ENCODE data around the gene TIGD6. TPM values are rescaled to one million over a fixed set of nuclear protein-coding genes. Genes with fewer than 3 reads are reported as not detected.

The TIGD6 gene
- total RNA-seq, 1 experiment from 2014 or later, result 2.1 TPM

DNA sequence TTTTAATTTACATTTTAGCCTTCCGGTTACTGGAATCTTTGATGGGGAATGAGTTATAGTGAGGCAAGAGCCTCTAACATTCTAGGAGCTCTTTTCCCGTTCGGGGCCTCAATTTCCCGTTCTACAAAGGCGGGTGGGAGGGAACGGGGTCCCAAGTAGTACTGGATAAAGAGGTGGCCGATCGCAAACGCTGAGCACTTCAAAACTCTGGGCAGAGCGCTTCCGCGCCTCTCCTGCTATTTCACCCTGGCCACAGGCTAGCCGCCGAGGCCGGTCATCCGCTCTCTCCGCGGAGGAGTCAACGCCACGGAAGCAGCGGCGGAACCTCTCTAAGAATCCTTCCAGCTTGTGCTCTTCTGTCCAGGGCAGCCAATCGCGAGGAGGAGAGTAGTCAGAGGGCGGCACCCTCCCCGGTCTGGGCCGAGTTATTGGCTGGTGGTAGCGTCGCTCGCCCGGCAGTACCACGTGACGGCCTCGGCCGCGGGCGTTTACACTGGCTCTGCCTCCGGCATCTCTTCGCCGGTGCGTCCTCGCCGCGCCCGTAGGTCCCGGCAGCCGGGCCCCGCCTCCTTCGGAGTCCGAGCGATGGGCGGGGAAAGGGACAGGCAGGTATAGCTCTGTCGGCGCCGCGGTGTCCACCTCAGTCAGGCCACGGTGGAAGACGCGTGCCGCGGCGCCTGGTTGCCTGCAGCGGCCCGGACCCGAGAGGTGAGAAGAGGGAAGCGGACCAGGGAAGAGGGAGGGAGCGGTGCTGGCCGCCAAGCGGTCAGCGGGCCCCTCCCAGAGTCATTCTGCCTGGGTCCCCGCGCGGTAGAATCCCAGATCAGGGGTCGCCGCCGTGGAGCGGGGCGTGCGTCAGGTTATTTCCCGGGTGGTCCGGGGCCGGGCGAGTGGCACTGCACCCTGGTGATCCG lies 39.9 kb downstream of the TIGD6 start, which contains the start of gene SLC26A2:
Gene SLC26A2 (plus strand): TSS at position 487 of the 914 bp plus-strand sequence. CDS start 16,895 bp downstream, outside the sequence.
- Histone ChIP-seq H3K9ac (ENCODE audit: low read length) (peak within 1 kb of the TSS; percentile 73), H3K4me2 (ENCODE audit: low read length) (peak within 1 kb of the TSS; percentile 97), H2AFZ (ENCODE audit: low read depth, low read length, poor library complexity, severe bottlenecking) (peak within 1 kb of the TSS; percentile 69), H3K9me3 (ENCODE audit: control insufficient read depth in 1 of 2, insufficient read depth in 1 of 2, low read depth in 1 of 2, low read length in 2 of 2) (no peaks in the 10 kb centered on the region), H3K79me2 (ENCODE audit: insufficient read depth, low read length) (0 out of 2 replicates have a peak, but pooled peaks cover 2% of the 10 kb centered on the region), H3K4me1 (ENCODE audit: control insufficient read depth in 1 of 2, insufficient read depth in 2 of 2, low read length in 2 of 2) (peaks cover 8 to 27% of the 10 kb centered on the region in 2 experiments), H4K20me1 (ENCODE audit: insufficient read depth) (no peaks in the 10 kb centered on the region), H3K36me3 (ENCODE audit: control insufficient read depth in 1 of 2, insufficient read depth in 2 of 2, low read length in 2 of 2) (no peaks in the 10 kb centered on the region), H3K27me3 (ENCODE audit: insufficient read depth, low read length) (no peaks in the 10 kb centered on the region), H3K9me2 (ENCODE audit: insufficient read depth) (no peaks in the 10 kb centered on the region), H3K27ac (ENCODE audit: low read depth, low read length) (peak within 1 kb of the TSS; percentile 52), H3K4me3 (replicated peaks in 1 of 2; ENCODE audit: low read depth in 1 of 2, low read length in 2 of 2) (peak within 1 kb of the TSS; percentile 74)
- RAD21 ChIA-PET (ENCODE audit: low non-redundant PET in 1 of 2, low total read pairs in 2 of 2, uncharacterized antibody in 2 of 2, unreplicated experiment in 2 of 2), result interaction anchor here (0.7 to 1.3 kb wide), 4 partner anchors 30 to 293 kb away, joined by 3 to 4 read pairs (median 4); partner anchors contain the start of genes HMGXB3 (in 1 of the 2) and TIGD6 (in 1 of the 2)
- POLR2A ChIA-PET, result interaction anchor here (0.7 to 1.6 kb wide), 15 partner anchors 9 to 132 kb away, joined by 3 to 6 read pairs (median 3); partner anchors contain the start of genes HMGXB3 and TIGD6
- ATAC-seq (peak; percentile 97), DNase-seq (ENCODE audit: low read depth, low spot score) (peak; percentile 93)
- CTCF ChIA-PET, result interaction anchor here (0.7 to 3.4 kb wide), 14 partner anchors 9 to 216 kb away, joined by 3 to 26 read pairs (median 5); no protein-coding TSS in a partner anchor
- intact Hi-C loops (cut with micrococcal nuclease), result no loop called here
- TSS peak; percentile 65 for BruUV-seq (replicated peaks)
- TF ChIP-seq ZNF274 (IDR thresholded peaks at IDR 0.05; ENCODE audit: low read depth, low read length), result no peak
- no peak for TF ChIP-seq RAD21 (IDR thresholded peaks at IDR 0.05; ENCODE audit: low read depth)
- TF ChIP-seq EZH2phosphoT487 (IDR thresholded peaks at IDR 0.05; ENCODE audit: borderline replicate concordance), result no peak
- no peak for TF ChIP-seq SRF (IDR thresholded peaks at IDR 0.05; ENCODE audit: low read depth)
- no peak for TF ChIP-seq JUND (IDR thresholded peaks at IDR 0.05)
- TF ChIP-seq, protein P1, sequence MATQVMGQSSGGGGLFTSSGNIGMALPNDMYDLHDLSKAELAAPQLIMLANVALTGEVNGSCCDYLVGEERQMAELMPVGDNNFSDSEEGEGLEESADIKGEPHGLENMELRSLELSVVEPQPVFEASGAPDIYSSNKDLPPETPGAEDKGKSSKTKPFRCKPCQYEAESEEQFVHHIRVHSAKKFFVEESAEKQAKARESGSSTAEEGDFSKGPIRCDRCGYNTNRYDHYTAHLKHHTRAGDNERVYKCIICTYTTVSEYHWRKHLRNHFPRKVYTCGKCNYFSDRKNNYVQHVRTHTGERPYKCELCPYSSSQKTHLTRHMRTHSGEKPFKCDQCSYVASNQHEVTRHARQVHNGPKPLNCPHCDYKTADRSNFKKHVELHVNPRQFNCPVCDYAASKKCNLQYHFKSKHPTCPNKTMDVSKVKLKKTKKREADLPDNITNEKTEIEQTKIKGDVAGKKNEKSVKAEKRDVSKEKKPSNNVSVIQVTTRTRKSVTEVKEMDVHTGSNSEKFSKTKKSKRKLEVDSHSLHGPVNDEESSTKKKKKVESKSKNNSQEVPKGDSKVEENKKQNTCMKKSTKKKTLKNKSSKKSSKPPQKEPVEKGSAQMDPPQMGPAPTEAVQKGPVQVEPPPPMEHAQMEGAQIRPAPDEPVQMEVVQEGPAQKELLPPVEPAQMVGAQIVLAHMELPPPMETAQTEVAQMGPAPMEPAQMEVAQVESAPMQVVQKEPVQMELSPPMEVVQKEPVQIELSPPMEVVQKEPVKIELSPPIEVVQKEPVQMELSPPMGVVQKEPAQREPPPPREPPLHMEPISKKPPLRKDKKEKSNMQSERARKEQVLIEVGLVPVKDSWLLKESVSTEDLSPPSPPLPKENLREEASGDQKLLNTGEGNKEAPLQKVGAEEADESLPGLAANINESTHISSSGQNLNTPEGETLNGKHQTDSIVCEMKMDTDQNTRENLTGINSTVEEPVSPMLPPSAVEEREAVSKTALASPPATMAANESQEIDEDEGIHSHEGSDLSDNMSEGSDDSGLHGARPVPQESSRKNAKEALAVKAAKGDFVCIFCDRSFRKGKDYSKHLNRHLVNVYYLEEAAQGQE (IDR thresholded peaks at IDR 0.05; ENCODE audit: low read depth), result no peak
- TF ChIP-seq, protein P2, sequence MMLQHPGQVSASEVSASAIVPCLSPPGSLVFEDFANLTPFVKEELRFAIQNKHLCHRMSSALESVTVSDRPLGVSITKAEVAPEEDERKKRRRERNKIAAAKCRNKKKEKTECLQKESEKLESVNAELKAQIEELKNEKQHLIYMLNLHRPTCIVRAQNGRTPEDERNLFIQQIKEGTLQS (IDR thresholded peaks at IDR 0.05), result no peak
- peak; percentile 99 for TF ChIP-seq POLR2AphosphoS5 (IDR thresholded peaks at IDR 0.05; ENCODE audit: low read depth, low read length)
- TF ChIP-seq SIN3A (IDR thresholded peaks at IDR 0.05; ENCODE audit: low read depth), result peak; percentile 76
- peak; percentile 35; the same call in 1 of the 2 replicates for TF ChIP-seq ZFX (IDR thresholded peaks at IDR 0.05)
- no peak for TF ChIP-seq EZH2 (IDR thresholded peaks at IDR 0.05)
- TF ChIP-seq, protein P3, sequence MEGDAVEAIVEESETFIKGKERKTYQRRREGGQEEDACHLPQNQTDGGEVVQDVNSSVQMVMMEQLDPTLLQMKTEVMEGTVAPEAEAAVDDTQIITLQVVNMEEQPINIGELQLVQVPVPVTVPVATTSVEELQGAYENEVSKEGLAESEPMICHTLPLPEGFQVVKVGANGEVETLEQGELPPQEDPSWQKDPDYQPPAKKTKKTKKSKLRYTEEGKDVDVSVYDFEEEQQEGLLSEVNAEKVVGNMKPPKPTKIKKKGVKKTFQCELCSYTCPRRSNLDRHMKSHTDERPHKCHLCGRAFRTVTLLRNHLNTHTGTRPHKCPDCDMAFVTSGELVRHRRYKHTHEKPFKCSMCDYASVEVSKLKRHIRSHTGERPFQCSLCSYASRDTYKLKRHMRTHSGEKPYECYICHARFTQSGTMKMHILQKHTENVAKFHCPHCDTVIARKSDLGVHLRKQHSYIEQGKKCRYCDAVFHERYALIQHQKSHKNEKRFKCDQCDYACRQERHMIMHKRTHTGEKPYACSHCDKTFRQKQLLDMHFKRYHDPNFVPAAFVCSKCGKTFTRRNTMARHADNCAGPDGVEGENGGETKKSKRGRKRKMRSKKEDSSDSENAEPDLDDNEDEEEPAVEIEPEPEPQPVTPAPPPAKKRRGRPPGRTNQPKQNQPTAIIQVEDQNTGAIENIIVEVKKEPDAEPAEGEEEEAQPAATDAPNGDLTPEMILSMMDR (IDR thresholded peaks at IDR 0.05 in 2 of 3, conservative IDR thresholded peaks at IDR 0.05 in 1 of 3; ENCODE audit: borderline replicate concordance in 1 of 3, insufficient read depth in 1 of 3, low read depth in 2 of 3, low read length in 2 of 3), result no peak
- TF ChIP-seq, protein P4, sequence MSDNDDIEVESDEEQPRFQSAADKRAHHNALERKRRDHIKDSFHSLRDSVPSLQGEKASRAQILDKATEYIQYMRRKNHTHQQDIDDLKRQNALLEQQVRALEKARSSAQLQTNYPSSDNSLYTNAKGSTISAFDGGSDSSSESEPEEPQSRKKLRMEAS (IDR thresholded peaks at IDR 0.05), result peak; percentile 90
- peak; percentile 97 for TF ChIP-seq SP1 (IDR thresholded peaks at IDR 0.05; ENCODE audit: low read depth)
- no peak for TF ChIP-seq ELF1 (IDR thresholded peaks at IDR 0.05; ENCODE audit: borderline replicate concordance, low read depth)
- TF ChIP-seq, protein P5, sequence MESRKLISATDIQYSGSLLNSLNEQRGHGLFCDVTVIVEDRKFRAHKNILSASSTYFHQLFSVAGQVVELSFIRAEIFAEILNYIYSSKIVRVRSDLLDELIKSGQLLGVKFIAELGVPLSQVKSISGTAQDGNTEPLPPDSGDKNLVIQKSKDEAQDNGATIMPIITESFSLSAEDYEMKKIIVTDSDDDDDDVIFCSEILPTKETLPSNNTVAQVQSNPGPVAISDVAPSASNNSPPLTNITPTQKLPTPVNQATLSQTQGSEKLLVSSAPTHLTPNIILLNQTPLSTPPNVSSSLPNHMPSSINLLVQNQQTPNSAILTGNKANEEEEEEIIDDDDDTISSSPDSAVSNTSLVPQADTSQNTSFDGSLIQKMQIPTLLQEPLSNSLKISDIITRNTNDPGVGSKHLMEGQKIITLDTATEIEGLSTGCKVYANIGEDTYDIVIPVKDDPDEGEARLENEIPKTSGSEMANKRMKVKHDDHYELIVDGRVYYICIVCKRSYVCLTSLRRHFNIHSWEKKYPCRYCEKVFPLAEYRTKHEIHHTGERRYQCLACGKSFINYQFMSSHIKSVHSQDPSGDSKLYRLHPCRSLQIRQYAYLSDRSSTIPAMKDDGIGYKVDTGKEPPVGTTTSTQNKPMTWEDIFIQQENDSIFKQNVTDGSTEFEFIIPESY (IDR thresholded peaks at IDR 0.05; ENCODE audit: extremely low read depth, insufficient replicate concordance, low read length), result peak; percentile 9
- peak; percentile 84 for TF ChIP-seq POLR2A (IDR thresholded peaks at IDR 0.05; ENCODE audit: borderline replicate concordance, extremely low read depth, insufficient read depth, insufficient read length)
- no peak for TF ChIP-seq CEBPB (IDR thresholded peaks at IDR 0.05; ENCODE audit: low read depth)

All from HCT116 (cell line).